Stimulated activated CD8-positive, alpha-beta memory T cell treated with anti-CD3 and anti-CD28 coated beads, Interleukin-4, amount 100 ng/mL, for 48 hours (primary cell): ENCODE measurements around the gene TEX52.
"Not testable (repeated sequence)": the region's sequence is repeated elsewhere in the genome, so short reads cannot be mapped to it uniquely, and the experiment has no call there.

Experiments used
- DNase-seq: peaks from one replicate; pipeline ENCODE4 v3.0.0-alpha.2; 2020

Gene TEX52

DNA sequence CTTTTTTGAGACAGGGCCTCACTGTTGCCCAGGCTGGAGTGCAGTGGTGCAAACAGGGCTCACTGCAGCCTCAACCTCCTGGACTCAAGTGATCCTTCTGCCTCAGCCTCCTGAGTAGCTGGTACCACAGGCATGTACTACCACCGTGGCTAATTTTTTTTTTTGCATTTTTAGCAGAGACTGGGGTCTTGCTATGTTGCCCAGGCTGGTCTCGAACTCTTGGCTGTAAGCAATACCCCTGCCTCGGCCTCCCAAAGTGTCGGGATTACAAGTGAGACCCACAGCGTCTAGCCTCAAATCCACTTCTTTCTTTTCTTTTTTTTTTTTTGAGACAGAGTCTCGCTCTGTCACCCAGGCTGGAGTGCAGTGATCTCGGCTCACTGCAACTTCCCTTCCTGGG, 6.6 kb upstream of the TEX52 start:
- DNase-seq, result not testable (repeated sequence)

DNA sequence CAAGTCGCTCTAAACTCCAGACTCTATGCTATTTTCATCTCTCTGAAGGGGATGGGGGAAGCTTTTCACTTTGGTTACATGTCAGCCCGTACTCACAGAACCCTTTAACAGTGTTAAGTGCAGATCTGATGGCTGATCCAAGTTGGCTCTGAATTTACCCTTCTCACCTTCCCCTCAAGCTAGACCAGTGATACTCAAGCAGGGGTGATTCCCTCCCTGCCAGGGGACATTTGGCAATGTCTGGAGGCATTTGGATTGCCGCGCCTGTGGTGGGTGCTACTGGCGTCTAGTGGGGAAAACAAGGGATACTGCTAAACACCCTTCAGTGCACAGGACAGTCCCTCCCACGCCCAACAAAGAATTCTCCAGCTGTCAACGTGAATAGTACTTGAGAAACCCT, 6.0 kb upstream of the TEX52 start:
- no peak for DNase-seq

DNA sequence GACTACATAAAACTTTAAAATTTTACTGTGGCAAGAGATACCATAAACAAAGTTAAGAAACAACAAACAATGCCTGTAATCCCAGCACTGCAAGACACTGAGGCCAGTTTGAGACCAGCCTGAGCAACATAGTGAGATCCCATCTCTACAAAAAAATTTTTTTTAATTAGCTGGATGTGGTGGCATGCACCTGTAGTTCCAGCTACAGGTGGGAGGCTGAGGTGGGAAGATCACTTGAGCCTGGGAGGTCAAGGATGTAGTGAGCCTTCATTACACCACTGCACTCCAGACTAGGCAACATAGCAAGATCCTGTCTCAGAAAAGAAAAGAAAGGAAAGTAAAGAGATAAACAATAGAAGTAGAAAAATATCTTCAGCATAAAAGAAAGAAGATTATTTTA, 3.3 kb upstream of the TEX52 start:
- DNase-seq, result no peak

DNA sequence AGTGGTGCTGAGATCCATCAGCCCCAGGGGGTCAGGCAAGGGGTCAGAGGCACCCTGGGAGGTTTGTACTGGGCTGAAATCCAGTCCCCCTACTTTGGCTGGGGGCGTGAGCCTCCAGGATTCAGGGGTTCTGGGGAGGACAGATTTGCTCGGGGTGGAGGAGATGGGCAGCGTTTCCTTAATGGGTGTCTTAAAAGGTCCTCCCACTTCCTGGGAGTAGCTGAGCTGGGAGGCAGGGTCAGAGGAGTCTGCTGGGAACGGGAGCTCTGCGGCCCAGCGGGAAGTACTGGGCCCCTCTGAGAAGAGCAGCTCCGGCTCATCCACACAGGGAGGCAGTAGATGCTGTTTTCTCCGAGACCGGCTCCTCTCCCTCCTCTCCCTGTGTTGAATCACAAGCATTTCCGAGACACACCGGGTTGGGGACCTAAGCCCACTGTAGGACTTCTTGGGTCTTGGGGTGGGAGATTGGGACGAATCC, 2.1 kb upstream of the TEX52 start:
- no peak for DNase-seq

DNA sequence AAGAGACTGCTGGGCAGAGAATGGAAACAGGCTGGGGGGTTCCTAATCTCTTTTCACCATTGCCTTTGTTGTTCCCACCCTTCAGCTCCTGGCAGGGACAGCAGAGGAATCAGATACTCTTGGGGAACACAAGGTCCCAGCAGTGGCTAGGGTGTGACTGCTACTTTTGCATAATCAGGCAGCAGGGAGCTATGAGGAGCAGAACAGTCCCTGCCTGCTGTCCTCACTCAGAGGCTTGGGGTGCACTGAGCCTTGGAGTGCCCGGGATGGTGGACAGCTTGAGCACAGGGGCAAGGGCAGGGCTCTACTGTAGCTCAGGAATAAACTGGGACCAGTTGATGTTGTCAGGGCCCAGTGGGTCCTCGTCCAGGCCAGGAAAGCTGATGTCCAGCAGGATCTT, 1.5 kb upstream of the TEX52 start:
- DNase-seq, result no peak

DNA sequence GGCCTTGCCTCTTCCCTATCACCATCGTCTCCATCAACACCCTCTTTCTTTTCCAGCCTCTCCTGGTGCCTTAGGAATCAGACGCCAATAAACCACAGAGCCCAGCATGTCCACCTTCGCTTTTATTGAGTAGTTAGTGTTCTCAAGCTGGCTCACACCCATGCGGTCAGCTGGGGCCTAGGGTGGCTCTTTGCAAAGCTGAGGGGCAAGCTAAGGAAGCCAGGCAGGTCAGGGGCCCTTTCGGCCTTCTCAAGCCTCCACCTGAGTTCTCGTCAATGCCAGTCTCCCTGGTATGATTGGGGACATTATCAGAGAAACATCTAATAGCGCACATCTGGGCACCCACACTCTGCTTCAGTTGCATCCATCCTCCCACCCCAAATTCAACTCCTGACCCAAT, 737 bp upstream of the TEX52 start:
- no peak for DNase-seq

DNA sequence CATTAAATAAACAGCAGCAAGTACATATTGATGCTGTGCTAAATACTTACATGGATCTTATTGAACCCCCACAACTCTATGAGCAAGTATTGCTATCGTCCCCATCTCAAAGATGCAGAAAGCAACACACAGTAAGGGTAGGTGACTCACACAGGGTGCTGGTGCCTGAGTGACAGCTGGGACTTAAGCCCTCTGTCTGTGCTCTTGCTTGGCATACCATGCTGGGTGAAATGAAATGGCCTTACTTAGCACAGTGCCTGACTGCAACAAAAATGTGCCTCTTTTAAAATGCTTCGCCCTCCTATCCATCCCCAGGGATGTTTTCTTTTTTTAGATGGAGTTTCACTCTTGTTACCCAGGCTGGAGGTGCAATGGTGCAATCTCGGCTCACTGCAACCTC, 788 bp downstream of the TEX52 start:
- no peak for DNase-seq

DNA sequence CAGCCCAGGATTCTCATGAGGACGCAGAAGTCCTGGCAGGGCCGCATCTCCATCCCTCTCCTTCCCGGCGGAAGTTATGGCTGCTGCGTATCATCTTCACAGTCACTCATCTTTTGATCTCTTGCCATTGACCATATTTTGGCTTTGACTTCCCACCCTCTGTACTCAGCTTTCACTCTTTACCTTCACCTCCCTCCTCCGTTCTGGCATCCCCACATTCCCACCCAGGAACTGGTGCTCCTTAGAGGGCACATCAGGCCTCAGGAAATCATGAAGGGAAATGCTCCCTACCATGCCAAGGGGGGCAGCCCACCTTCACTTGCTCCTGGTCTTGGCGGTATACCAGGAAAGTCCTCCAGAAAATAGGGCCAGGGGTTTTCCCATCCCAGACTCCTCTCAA, 1.3 kb downstream of the TEX52 start:
- DNase-seq, result no peak

DNA sequence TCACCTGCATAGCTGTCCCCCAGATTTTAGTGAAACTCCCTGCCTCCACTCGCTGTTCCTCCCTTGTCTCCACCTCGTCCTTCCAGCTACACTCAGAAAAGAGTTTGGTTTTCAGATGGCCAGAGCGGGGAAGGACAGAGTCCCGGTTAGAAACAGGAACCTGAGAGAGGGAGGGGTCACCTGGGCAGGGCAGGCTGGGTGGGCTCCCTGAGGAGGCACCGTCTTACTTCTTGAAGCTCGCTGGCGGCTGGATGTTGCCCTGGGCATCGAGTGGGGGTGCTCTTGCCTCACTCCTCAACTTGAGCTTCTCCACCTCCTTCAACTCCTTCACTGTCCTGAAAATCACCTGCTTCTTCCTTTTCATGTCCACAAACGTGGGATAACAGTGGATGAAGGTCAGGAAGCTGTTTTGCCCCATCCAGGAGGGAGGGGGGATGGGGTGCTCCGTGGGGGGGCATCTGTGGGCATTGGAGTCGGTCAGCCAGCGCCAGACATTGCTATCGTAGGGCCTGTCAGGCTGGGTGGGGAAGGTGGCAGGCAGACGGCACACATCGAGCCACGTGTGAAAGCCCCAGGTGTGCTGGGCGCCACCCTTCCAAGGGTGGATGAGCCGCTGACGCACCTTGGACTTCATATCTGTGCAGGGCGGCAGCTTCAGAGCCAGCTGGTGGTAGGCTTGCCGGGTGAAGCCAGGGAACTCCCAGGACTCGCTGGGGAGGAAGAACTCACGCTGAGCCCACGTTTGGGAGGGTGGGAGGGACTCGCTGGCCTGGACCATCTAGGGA, 2.0 kb downstream of the TEX52 start:
- no peak for DNase-seq

DNA sequence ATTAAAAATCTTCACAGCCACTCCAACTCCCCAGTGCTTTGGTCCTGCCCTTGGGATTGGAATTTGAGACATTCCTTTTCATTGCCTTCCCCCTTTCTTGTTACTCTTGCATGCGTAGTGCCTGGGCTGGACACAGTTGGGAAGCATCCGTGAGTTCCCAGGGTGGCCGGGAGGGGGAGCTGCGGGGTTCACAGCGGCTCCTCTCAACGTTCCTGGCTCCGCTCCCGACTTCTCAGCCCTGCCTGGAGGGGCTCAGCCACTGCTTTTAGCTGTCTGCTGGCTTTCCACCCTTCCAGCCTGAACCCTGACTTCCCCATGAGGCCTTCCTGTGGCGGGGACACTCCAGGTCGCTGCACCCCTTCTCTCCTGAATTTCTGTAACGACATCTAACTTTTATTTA, 3.2 kb downstream of the TEX52 start:
- DNase-seq, result peak; percentile 76

DNA sequence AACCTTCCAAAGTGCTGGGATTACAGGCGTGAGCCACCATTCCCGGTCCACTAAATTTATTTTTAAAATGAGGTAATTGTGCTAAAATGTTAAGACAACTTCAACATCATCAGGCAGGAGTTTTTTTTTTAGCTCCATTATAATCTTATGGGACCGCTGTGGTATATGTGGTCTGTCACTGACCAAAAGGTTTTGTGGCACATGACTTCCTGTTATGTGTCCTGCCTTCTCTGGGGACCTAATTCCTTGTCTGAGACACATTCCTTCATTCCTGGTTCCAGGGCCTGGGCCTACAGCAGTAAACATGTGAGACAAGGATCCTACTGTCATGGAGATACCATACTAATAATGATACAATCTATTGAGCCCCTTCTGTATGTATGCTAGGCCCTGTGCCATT, 4.9 kb downstream of the TEX52 start:
- DNase-seq, result no peak

DNA sequence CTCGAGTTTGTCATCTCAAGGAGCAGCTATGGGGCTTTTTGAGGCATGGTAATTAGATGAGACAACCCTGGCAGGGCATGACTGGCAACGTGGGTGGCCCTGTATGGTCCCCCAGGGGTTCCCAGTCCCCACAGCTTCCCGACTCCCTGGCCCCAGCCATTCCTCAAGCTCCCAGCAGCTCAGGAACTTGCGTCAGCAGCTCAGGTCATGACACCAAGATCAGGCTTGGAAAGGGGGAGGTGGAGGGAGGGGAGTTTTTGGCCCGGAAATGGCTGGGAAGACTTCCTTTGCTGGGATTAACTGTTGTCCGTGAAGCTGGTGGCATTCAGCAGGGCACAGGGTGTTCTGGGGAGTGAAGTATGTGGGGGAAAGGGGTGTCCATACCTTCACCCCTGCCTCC, 11.6 kb downstream of the TEX52 start:
- DNase-seq, result no peak

DNA sequence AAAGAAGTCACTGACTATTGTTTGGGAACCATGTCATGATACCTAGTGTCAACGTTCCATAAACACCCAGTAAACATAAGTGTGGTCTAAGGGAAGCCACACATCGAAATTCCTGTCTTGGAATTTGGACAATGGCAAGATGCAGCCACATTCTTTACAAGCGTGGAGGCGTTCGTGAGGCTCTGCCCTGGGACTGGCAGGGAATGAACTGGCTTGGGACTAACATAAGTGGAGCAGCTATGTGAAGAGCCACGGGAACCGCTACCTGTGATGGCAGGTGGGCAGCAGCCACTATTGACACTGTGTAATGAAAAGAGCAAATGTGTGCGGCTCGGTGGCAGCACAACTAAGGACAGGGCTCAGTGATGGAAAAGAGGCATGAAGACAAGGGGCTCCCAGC, 12.1 kb downstream of the TEX52 start:
- no peak for DNase-seq

DNA sequence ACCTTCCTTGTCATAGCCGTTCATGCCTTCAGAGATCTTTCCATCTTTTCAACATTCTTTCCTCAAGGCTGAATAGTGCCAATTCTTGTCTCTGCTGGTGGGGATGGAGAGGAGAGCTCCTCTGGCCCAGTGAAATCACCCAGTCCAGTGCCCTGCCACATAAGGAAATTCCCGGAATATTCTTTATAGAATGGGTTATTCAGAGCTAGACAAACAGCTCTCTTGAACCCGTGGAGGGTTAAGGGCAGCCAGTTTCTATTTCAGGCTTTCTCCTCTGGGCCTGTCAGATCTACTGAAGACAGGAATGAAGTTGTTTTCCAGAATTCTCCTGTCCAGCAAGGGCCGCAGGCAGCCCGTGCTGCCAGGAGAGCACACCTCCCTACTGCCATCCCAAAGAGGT, 13.9 kb downstream of the TEX52 start:
- no peak for DNase-seq

DNA sequence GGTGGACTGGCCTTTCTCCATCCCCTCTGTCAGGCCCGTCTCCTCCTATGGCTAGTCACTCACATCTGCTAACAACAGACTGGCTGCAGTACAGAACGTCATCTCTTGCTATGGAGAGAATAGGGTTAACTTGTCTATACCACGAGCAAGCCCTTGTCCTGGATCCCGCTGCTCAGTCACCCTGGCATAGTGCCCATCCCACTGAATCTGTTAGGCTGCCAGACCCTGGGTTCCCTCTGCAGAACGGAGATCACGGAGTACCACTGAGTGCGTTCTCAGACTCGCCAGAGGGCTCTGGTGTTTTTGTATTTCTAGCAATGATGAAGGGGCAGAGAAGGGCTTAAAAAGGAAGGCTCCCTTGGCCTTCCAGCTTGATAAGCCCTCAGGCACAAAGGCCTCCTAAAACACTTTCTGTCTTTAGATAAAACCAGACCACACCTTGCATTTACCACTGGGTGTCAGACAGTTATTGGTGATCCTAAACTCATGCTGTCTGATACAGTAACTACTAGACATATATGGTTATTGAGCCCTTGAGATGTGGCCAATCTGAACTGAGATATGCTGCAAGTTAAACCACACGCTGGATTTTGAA, 15.7 kb downstream of the TEX52 start:
- no peak for DNase-seq

DNA sequence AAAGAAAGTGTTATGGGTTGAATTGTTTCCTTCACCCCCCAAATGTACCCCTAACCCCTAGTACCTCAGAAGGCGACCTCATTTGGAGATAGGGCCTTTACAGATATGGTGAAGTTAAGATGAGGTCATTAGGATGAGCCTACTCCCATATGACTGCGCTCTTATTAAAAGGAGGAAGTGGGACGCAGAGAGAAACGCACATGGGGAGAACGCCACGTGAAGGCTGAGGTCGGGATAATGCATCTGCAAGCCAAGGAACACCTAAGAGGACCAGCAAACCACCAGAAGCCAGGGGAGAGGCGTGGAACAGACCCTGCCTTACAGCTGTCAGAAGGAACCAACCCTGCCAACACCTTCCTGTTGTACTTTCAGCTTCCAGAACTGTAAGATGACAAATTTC, 20.3 kb downstream of the TEX52 start:
- DNase-seq, result no peak

DNA sequence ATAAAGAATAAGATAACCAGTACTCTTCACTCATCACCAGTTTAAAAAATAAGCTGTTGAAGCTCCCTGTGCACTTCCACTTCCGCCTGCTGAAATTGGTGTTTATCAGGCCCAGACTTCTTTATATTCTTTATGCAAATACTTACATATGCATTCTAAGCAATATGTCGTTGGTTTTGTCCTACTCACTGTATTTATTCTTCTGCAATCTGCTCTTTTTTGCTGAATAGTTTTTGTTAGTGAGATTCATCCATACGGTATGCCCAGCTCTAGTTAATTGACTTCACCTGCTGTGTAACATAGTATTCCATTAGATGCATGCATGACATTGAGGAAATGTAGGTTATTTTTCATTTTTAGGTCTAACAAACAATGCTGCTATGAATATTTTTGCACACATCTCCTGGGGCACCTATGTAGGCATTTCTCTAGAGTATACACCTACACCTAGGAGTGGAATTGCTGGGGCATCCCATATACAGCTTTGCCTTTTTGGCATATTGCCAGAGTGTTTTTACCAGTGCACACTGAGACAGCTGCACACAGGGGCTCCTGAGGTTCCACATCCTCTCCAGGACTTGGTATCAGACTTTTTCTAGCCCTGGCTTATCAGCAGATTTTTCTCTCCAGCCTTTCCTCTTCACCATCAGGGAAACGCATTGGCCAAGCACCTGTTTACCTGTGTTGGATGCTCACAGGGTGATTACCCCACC, 21.0 kb downstream of the TEX52 start:
- no peak for DNase-seq

DNA sequence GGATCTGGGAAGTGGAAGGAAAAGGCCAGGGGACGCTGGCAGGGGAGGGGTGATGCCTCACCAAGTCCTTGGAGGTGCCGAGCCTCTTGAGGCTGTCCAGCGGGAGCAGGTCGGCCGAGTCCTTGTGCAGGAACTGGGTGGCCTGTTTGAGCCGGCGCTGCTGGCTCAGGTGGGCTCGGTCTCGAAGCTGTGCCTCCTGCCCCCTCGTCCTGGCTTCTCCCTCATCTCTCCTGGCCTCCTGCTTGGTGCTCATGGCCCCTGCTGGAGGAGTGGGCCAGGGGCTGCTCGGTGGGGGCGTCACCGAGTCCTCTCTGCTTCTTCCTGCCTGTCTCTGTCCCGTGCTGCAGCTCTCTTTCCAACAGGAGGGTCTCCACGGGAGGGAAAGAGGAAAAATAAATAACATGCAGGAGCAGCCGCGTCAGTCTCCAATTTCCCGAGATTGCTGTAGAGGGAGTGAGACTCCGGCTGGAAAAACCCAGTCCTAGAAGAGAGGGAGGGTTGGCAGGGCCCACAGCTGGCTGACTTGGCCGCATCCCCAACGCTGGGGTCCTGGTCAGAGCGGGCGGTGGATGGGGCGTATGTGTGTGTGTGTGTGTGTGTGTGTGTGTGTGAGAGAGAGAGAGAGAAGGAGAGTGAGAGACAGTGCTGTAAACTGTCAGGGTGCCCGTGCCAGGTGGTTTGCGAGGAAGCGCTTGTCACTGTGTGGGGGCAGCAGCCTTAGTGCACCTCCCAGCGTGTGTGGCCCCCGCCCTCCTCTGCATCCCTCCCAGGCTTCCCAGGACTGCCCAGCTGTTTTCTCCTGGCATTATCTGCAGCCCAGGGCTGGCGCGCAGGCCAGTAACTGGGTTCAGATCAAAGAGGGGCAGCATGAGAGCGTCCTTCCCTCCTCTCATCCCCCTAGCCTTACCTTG, 22.0 kb downstream of the TEX52 start, which contains the start of gene NRIP2:
NRIP2 (minus strand) TSS at position 455 of the 911 bp plus-strand sequence; CDS start at position 403, 52 bp downstream.
- DNase-seq, result no peak

DNA sequence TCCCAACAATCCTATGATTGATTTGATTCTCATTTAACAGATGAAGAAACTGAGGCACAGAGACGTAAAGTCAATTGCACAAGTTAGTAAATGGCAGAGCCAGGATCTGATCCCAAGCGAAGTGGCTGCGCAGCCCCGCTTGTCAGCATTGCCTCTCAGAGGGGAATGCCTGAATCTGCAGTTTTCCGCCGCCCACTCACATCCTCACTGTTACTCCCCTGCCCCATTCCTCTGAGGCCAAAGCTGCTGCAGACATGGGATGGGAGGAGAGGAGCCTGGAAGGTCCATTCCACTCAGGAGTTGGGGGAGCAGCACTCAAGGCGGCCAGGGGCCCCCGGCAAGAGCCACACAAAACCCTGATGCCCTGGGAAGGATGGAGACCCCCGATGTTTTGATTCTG, 23.0 kb downstream of the TEX52 start:
- DNase-seq, result no peak

DNA sequence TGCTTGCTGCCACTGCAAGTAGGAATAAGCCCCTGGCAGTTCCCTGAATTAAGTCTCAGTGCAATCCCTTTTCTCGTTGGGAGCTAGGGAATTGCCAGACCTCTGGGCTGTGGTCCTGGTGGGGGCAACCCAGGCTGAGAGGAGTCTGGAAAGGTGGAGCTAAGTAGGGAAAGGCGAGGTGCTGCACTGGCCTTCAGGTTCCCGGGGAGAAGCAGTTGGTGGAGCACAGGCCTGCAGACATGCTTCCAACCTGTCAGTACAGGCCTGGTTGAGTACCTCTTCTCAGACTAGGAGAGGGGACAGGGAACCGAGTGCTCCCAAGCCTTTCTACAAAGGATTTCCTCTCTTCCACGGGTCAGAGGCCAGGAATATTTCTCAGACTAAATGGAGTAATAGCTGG, 23.5 kb downstream of the TEX52 start:
- no peak for DNase-seq

DNA sequence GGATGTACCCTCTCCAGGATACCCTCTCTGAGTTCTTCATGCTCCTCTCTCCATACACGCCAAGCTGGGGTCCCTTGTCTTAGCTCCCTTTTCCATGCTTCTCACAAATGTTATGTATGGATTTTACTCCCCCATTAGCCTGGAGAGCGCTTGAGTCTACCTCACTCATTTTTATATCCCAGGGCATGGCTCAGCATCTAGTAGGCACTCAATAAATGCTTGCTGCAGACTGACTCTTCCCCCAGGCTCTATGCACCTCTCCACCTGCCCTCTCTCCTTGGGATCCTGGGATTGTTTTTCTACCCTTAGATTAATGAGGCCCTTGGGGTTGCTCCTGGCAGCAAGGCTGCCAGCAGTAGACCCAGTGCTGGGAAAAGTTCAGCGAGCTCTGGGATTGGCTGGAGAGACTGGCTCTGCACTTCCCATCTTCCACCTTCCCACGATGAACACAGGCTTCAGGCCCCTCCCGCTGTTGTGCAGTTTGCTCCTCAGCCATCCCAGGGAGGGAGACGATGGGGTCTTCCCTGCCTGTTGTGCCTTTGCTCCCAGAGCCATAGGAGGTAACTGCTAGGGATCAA, 24.2 kb downstream of the TEX52 start:
- no peak for DNase-seq

DNA sequence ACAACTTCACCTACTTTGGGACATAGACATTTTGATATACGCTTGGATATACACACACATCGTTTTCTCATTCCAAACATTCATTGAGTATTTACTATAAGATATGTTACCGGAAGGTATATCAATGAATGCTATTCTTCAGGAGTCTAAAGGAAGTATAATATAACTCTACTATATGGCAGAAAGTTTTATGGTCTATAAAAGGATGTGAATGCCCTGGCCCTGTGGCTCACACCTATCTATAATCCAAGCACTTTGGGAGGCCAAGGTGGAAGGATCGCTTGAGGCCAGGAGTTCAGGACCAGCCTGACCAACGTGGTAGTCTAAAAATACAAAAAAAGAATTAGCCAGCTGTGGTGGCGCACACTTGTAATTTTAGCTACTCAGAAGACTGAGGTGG, 27.6 kb downstream of the TEX52 start:
- DNase-seq, result no peak
